Left ventricle myocardium inferior (tissue), 1 donor: Measurements from ENCODE around the gene ZNF414. TPM values are rescaled to one million over a fixed set of nuclear protein-coding genes. Genes with fewer than 3 reads are reported as not detected.

Source experiments
- DNase-seq: peaks from one replicate; pipeline ENCODE4 v3.0.0-alpha.2; 2020
- H3K27ac ChIP-seq: fragments of 200-600 bp; replicated peaks from 2 replicates; pipeline ENCODE4 v1.8.0; 2021
- H3K27me3 ChIP-seq: fragments of 200-600 bp; 2 replicates; pipeline ENCODE4 v1.8.0; 2021; ENCODE audit warnings: low read depth
- H3K36me3 ChIP-seq: fragments of 200-600 bp; 2 replicates; pipeline ENCODE4 v1.8.0; 2021
- H3K4me1 ChIP-seq: fragments of 200-600 bp; 2 replicates; pipeline ENCODE4 v1.8.0; 2021
- H3K4me3 ChIP-seq: fragments of 200-600 bp; 2 replicates; pipeline ENCODE4 v1.8.0; 2021; ENCODE audit warnings: mild to moderate bottlenecking, moderate library complexity
- H3K9me3 ChIP-seq: fragments of 200-600 bp; replicated peaks from 2 replicates; pipeline ENCODE4 v1.8.0; 2021
- CTCF ChIP-seq: fragments of 200-600 bp; IDR thresholded peaks from 2 replicates; pipeline ENCODE4 v1.8.0; 2021; ENCODE audit warnings: antibody characterized with exemption, mild to moderate bottlenecking, borderline replicate concordance
- intact Hi-C: fragments of 100-400 bp; cut with micrococcal nuclease; formaldehyde crosslinking; loops from one replicate; pipeline ENCODE4 v1.11.0; 2022
- total RNA-seq: library from RNA; stranded (reverse); fragmentation: NEBNext Ultra II Directional; extraction: Animal tissue kit (Norgen Biotek cat#: 25700); gene quantifications from one replicate; pipeline ENCODE4 v1.2.1, GENCODE V29; 2021
- donor health status: DM: no; HTN: yes; CAD: no; lungs with severe emphysema.

Gene ZNF414
- total RNA-seq, 1 donor from 2014 or later = 17.0 TPM

- Histone ChIP-seq H3K36me3 (no peaks in the 10 kb centered on the region), H3K4me1 (no peaks in the 10 kb centered on the region), H3K27me3 (no peaks in the 10 kb centered on the region), H3K9me3 (no peaks in the 10 kb centered on the region), H3K27ac (no peak overlapping the region), H3K4me3 (no peak overlapping the region)
- no peak for TF ChIP-seq CTCF
- intact Hi-C loops = no loop called here
- DNase-seq = no peak
Measured at GRCh38 chr19:8537099-8537498, 23.1 kb upstream of the ZNF414 start.

GRCh38 chr19:8536282-8536681 is 22.3 kb upstream of the ZNF414 start:
- intact Hi-C loops = no loop called here
- no peak for TF ChIP-seq CTCF
- no peak for DNase-seq
- H3K4me1 ChIP-seq = no peaks in the 10 kb centered on the region
- no peaks in the 10 kb centered on the region for H3K9me3 ChIP-seq
- H3K4me3 ChIP-seq = no peak overlapping the region
- no peaks in the 10 kb centered on the region for H3K27me3 ChIP-seq
- H3K36me3 ChIP-seq = no peaks in the 10 kb centered on the region
- H3K27ac ChIP-seq = no peak overlapping the region

GRCh38 chr19:8532225-8532624 is 18.3 kb upstream of the ZNF414 start:
- H3K27ac ChIP-seq = no peak overlapping the region
- H3K36me3 ChIP-seq = no peaks in the 10 kb centered on the region
- intact Hi-C loops = no loop called here
- DNase-seq = no peak
- H3K4me1 ChIP-seq = no peaks in the 10 kb centered on the region
- H3K27me3 ChIP-seq = no peaks in the 10 kb centered on the region
- H3K4me3 ChIP-seq = no peak overlapping the region
- H3K9me3 ChIP-seq = no peaks in the 10 kb centered on the region
- no peak for TF ChIP-seq CTCF

- no peaks in the 10 kb centered on the region for H3K9me3 ChIP-seq
- no peak for TF ChIP-seq CTCF
- H3K27ac ChIP-seq = no peak overlapping the region
- DNase-seq = no peak
- no peaks in the 10 kb centered on the region for H3K27me3 ChIP-seq
- no peaks in the 10 kb centered on the region for H3K36me3 ChIP-seq
- peaks cover 6% of the 10 kb centered on the region for H3K4me1 ChIP-seq
- intact Hi-C loops = no loop called here
- no peak overlapping the region for H3K4me3 ChIP-seq
Measured at GRCh38 chr19:8531470-8531869, 17.5 kb upstream of the ZNF414 start.

- no peaks in the 10 kb centered on the region for H3K36me3 ChIP-seq
- no peaks in the 10 kb centered on the region for H3K27me3 ChIP-seq
- TF ChIP-seq CTCF = no peak
- no peaks in the 10 kb centered on the region for H3K9me3 ChIP-seq
- DNase-seq = no peak
- no peak overlapping the region for H3K27ac ChIP-seq
- H3K4me3 ChIP-seq = no peak overlapping the region
- intact Hi-C loops = no loop called here
- peaks cover 14% of the 10 kb centered on the region for H3K4me1 ChIP-seq
Measured at GRCh38 chr19:8530061-8530679, 16.2 kb upstream of the ZNF414 start.
